Measurements from ENCODE around the gene ARHGEF3. TPM values are rescaled to one million over a fixed set of nuclear protein-coding genes. Genes with fewer than 3 reads are reported as not detected.

The ARHGEF3 gene
- total RNA-seq, 1 experiment from 2014 or later: 7.9 TPM

DNA sequence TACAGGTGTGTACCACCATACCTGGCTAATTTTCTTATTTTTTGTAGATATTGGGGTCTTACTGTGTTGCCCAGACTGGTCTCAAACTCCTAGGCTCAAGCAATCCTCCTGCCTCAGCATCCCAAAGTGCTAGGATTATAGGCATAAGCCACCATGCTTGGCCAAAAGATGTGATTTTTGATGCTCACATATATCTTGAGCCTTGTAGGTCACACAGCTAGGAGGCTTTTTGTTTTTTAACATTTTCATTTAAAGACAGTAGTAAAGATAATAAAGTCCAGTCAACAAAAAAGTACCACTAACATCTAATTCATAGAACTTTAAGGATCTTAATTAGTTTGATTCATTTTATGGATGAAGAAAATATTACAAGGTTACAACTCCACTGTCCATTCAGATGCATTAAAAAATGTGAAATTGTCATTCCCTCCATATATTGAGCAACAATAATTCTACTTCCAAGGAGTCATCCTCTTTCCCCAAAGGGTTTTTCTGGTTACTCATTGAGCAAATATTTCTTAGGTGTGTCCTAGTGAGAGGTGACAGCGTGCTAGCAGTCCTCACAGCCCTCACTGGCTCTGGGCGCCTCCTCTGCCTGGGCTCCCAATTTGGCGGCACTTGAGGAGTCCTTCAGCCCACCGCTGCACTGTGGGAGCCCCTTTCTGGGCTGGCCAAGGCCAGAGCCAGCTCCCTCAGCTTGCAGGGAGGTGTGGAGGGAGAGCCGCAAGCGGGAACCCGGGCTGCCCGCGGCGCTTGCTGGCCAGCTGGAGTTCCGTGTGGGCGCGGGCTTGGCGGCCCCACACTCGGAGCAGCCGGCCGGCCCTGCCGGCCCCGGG lies 110.4 kb downstream of the ARHGEF3 start (continued):
- TF ChIP-seq, protein P1, sequence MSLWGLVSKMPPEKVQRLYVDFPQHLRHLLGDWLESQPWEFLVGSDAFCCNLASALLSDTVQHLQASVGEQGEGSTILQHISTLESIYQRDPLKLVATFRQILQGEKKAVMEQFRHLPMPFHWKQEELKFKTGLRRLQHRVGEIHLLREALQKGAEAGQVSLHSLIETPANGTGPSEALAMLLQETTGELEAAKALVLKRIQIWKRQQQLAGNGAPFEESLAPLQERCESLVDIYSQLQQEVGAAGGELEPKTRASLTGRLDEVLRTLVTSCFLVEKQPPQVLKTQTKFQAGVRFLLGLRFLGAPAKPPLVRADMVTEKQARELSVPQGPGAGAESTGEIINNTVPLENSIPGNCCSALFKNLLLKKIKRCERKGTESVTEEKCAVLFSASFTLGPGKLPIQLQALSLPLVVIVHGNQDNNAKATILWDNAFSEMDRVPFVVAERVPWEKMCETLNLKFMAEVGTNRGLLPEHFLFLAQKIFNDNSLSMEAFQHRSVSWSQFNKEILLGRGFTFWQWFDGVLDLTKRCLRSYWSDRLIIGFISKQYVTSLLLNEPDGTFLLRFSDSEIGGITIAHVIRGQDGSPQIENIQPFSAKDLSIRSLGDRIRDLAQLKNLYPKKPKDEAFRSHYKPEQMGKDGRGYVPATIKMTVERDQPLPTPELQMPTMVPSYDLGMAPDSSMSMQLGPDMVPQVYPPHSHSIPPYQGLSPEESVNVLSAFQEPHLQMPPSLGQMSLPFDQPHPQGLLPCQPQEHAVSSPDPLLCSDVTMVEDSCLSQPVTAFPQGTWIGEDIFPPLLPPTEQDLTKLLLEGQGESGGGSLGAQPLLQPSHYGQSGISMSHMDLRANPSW (CRISPR knock-in tag; conservative IDR thresholded peaks at IDR 0.05; ENCODE audit: low read depth): no peak
- TF ChIP-seq, protein P2, sequence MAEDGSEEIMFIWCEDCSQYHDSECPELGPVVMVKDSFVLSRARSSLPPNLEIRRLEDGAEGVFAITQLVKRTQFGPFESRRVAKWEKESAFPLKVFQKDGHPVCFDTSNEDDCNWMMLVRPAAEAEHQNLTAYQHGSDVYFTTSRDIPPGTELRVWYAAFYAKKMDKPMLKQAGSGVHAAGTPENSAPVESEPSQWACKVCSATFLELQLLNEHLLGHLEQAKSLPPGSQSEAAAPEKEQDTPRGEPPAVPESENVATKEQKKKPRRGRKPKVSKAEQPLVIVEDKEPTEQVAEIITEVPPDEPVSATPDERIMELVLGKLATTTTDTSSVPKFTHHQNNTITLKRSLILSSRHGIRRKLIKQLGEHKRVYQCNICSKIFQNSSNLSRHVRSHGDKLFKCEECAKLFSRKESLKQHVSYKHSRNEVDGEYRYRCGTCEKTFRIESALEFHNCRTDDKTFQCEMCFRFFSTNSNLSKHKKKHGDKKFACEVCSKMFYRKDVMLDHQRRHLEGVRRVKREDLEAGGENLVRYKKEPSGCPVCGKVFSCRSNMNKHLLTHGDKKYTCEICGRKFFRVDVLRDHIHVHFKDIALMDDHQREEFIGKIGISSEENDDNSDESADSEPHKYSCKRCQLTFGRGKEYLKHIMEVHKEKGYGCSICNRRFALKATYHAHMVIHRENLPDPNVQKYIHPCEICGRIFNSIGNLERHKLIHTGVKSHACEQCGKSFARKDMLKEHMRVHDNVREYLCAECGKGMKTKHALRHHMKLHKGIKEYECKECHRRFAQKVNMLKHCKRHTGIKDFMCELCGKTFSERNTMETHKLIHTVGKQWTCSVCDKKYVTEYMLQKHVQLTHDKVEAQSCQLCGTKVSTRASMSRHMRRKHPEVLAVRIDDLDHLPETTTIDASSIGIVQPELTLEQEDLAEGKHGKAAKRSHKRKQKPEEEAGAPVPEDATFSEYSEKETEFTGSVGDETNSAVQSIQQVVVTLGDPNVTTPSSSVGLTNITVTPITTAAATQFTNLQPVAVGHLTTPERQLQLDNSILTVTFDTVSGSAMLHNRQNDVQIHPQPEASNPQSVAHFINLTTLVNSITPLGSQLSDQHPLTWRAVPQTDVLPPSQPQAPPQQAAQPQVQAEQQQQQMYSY (CRISPR knock-in tag; IDR thresholded peaks at IDR 0.05): no peak
- TF ChIP-seq TEAD1 (CRISPR knock-in tag; IDR thresholded peaks at IDR 0.05): no peak
- TF ChIP-seq ZNF121 (CRISPR knock-in tag; IDR thresholded peaks at IDR 0.05): no peak

DNA sequence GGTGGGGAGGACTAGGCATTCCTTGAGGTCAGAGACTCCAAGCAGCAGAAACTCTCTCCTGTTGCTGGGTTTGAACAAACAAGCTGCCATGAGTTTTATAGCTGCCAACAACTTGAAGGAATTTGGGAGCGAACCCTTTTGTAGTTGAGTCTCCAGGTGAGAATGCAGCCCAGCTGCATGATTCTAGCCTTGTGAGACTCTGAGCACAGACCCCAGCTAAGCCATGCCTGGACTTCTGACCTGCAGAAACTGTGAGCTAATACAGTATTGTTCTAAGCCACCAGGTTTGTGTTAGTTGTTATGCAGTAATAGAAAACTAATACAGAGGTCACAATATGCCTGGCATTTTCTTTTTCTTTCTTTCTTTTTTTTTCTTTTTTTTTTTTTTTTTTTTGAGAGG lies 112.4 kb downstream of the ARHGEF3 start:
- TF ChIP-seq TEAD1 (CRISPR knock-in tag; IDR thresholded peaks at IDR 0.05) (no peak), ZNF263 (CRISPR knock-in tag; IDR thresholded peaks at IDR 0.05; ENCODE audit: low read depth) (no peak), CBFB (CRISPR knock-in tag; IDR thresholded peaks at IDR 0.05; ENCODE audit: low read depth) (no peak), NFYB (CRISPR knock-in tag; conservative IDR thresholded peaks at IDR 0.05; ENCODE audit: low read depth) (no peak), ESRRA (CRISPR knock-in tag; IDR thresholded peaks at IDR 0.05; ENCODE audit: borderline replicate concordance) (no peak), EMX1 (CRISPR knock-in tag; IDR thresholded peaks at IDR 0.05) (no peak), RORB (CRISPR knock-in tag; IDR thresholded peaks at IDR 0.05) (no peak), CREB1 (CRISPR knock-in tag; IDR thresholded peaks at IDR 0.05) (no peak), ZNF121 (CRISPR knock-in tag; IDR thresholded peaks at IDR 0.05) (no peak), ETV6 (CRISPR knock-in tag; IDR thresholded peaks at IDR 0.05) (no peak), ATF1 (CRISPR knock-in tag; IDR thresholded peaks at IDR 0.05) (no peak), GTF2I (CRISPR knock-in tag; conservative IDR thresholded peaks at IDR 0.05) (no peak), NFE2L1 (CRISPR knock-in tag; IDR thresholded peaks at IDR 0.05) (no peak), FOXK1 (CRISPR knock-in tag; IDR thresholded peaks at IDR 0.05) (no peak), NFATC4 (CRISPR knock-in tag; IDR thresholded peaks at IDR 0.05) (no peak)
- TF ChIP-seq, protein P1 (CRISPR knock-in tag; conservative IDR thresholded peaks at IDR 0.05; ENCODE audit: low read depth): no peak
- TF ChIP-seq, protein P3, sequence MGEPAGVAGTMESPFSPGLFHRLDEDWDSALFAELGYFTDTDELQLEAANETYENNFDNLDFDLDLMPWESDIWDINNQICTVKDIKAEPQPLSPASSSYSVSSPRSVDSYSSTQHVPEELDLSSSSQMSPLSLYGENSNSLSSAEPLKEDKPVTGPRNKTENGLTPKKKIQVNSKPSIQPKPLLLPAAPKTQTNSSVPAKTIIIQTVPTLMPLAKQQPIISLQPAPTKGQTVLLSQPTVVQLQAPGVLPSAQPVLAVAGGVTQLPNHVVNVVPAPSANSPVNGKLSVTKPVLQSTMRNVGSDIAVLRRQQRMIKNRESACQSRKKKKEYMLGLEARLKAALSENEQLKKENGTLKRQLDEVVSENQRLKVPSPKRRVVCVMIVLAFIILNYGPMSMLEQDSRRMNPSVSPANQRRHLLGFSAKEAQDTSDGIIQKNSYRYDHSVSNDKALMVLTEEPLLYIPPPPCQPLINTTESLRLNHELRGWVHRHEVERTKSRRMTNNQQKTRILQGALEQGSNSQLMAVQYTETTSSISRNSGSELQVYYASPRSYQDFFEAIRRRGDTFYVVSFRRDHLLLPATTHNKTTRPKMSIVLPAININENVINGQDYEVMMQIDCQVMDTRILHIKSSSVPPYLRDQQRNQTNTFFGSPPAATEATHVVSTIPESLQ (CRISPR knock-in tag; IDR thresholded peaks at IDR 0.05): no peak
- TF ChIP-seq, protein P4, sequence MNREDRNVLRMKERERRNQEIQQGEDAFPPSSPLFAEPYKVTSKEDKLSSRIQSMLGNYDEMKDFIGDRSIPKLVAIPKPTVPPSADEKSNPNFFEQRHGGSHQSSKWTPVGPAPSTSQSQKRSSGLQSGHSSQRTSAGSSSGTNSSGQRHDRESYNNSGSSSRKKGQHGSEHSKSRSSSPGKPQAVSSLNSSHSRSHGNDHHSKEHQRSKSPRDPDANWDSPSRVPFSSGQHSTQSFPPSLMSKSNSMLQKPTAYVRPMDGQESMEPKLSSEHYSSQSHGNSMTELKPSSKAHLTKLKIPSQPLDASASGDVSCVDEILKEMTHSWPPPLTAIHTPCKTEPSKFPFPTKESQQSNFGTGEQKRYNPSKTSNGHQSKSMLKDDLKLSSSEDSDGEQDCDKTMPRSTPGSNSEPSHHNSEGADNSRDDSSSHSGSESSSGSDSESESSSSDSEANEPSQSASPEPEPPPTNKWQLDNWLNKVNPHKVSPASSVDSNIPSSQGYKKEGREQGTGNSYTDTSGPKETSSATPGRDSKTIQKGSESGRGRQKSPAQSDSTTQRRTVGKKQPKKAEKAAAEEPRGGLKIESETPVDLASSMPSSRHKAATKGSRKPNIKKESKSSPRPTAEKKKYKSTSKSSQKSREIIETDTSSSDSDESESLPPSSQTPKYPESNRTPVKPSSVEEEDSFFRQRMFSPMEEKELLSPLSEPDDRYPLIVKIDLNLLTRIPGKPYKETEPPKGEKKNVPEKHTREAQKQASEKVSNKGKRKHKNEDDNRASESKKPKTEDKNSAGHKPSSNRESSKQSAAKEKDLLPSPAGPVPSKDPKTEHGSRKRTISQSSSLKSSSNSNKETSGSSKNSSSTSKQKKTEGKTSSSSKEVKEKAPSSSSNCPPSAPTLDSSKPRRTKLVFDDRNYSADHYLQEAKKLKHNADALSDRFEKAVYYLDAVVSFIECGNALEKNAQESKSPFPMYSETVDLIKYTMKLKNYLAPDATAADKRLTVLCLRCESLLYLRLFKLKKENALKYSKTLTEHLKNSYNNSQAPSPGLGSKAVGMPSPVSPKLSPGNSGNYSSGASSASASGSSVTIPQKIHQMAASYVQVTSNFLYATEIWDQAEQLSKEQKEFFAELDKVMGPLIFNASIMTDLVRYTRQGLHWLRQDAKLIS (CRISPR knock-in tag; IDR thresholded peaks at IDR 0.05; ENCODE audit: borderline replicate concordance): no peak
- TF ChIP-seq, protein P5, sequence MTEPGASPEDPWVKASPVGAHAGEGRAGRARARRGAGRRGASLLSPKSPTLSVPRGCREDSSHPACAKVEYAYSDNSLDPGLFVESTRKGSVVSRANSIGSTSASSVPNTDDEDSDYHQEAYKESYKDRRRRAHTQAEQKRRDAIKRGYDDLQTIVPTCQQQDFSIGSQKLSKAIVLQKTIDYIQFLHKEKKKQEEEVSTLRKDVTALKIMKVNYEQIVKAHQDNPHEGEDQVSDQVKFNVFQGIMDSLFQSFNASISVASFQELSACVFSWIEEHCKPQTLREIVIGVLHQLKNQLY (CRISPR knock-in tag; IDR thresholded peaks at IDR 0.05): no peak
- CTCF ChIA-PET: interaction anchor here (1.3 kb wide), 1 partner anchor 300 kb away, joined by 3 read pairs; no protein-coding TSS in a partner anchor
- peaks cover 39% of the 10 kb centered on the region for H3K27me3 Mint-ChIP-seq (ENCODE audit: low read depth)

More for the DNA sequence above, 112.4 kb downstream of the ARHGEF3 start:
- H3K4me3 Mint-ChIP-seq: no peak overlapping the region
- no peak overlapping the region for H3K27ac Mint-ChIP-seq
- DNase-seq (ENCODE audit: low spot score): no peak
- peaks cover 3% of the 10 kb centered on the region for H3K4me1 Mint-ChIP-seq
- ATAC-seq: no peak
- peaks cover 2% of the 10 kb centered on the region for H3K36me3 Mint-ChIP-seq
- POLR2A ChIA-PET: no interaction called here
- H3K9me3 Mint-ChIP-seq: peaks cover 6% of the 10 kb centered on the region

Data from WTC11 (cell line).